ENCODE data around the gene ICE2.

ICE2 gene

DNA sequence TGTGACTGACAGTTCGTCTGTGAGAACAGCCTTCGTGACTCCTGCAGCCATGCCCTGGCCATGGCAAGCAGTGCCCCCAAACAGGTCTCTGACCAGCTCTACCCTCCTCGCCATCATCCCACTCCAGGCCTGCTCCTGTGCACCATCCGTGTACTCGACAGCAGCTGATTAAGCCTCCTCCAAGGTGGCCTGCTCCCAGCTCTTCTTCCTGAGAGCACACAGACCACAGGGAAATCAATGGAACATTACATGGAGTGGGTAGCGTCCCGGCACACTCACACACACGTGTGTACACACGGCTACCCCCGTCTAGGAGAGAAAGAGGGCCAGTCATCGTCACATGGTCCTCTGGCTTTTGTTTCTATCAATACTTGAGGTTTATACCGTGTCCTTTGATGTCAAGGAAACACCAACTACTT, 102.3 kb downstream of the ICE2 start:
- no peak for DNase-seq
- CTCF ChIA-PET, result interaction anchor here (1.0 kb wide), 1 partner anchor 13 kb away, joined by 3 read pairs; no protein-coding TSS in a partner anchor
- Mint-ChIP-seq H3K4me3 (no peak overlapping the region), H3K27ac (no peak overlapping the region), H3K27me3 (no peaks in the 10 kb centered on the region), H3K36me3 (peaks cover 38% of the 10 kb centered on the region), H3K9me3 (no peaks in the 10 kb centered on the region), H3K4me1 (no peaks in the 10 kb centered on the region)

DNA sequence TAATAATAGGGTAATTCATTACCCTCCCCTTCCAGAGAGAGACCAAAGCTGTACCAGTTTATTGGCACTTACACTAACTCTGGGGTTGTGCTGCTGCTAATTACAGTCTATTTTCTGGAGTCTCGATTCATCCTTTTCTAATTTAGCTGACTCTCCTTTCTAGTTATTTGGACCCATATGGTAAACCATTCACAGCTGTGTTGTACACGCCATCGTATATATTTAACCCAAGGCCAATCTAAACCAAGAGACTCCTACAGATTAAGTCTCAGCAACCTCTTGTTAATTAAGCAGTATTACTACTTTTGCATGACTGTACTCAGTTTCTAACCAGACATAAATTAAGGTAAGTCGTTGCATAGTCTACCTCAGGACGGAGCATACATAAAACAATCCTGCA, 103.6 kb downstream of the ICE2 start:
- H3K9me3 Mint-ChIP-seq, result no peaks in the 10 kb centered on the region
- no peaks in the 10 kb centered on the region for H3K27me3 Mint-ChIP-seq
- no peak for DNase-seq
- H3K4me3 Mint-ChIP-seq, result no peak overlapping the region
- H3K36me3 Mint-ChIP-seq, result peaks cover 39% of the 10 kb centered on the region
- CTCF ChIA-PET, result interaction anchor here (0.9 kb wide), 1 partner anchor 19 kb away, joined by 3 read pairs; no protein-coding TSS in a partner anchor
- H3K4me1 Mint-ChIP-seq, result no peaks in the 10 kb centered on the region
- no peak overlapping the region for H3K27ac Mint-ChIP-seq

DNA sequence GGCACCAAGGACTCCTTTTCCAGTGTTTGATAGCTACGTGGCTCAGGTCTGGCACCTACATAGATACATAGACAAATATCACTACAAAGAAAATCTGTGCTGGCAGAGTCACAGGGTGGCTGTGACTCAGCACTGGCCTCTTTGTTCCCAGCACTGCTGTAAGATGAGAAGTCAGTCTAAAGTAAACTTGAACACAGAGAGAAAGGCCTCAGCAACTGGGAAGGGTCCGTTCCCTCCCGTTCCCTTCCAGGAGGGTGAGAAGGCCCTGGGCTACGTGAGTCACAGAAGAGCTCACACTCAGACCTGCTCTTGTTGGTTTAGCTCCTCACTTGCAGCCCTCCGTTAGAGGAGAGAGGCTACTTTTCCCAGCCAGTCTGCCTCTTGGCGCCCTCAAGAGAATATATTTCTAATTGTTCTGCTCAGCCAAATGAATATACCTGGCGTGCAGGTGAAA, 104.3 kb downstream of the ICE2 start:
- CTCF ChIA-PET, result interaction anchor here (0.8 to 1.0 kb wide), 3 partner anchors 17 to 142 kb away, joined by 3 read pairs; no protein-coding TSS in a partner anchor
- Mint-ChIP-seq H3K4me1 (no peaks in the 10 kb centered on the region), H3K9me3 (no peaks in the 10 kb centered on the region), H3K27ac (no peak overlapping the region), H3K4me3 (no peak overlapping the region), H3K27me3 (no peaks in the 10 kb centered on the region), H3K36me3 (peaks cover 40% of the 10 kb centered on the region)
- DNase-seq, result no peak

DNA sequence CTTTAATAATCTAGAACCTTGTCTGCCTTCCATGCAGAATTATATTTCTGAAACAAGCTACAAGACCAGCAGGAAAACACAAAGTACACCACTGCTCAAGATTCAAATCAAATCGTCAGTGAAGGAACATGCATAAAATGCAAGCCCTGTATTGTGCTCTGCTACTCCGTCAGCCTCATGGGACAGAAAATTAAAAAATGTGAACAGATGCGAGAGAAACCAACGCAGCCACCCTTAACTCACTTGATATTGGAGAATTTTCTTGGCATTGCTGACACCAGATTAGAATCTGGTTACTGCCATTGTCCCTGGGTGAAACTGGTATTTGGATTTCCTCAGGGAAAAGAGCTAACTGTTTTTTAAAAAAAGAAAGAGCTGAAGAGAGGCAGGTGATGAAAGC, 104.7 kb downstream of the ICE2 start:
- no peak overlapping the region for H3K27ac Mint-ChIP-seq

DNA sequence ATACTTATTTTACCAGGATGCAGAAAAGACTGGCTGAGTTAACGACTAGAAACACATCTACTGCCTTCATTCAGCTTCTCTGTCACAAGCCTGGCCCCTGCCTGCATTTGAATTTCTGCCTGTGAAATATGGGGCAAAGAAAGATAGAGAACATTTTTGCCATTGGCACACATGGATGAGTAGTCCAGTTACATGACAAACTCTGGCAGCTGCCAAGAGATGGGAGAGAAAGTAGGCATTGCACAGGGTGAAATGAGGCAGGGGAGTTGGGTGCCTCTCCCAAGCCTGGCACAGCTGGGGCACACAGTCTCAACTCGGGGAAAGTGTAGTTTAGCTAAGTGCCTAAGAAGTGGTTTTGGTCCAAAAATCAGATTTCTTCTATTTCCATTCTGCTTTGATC, 105.2 kb downstream of the ICE2 start:
- Mint-ChIP-seq H3K4me3 (no peak overlapping the region), H3K36me3 (peaks cover 39% of the 10 kb centered on the region), H3K27me3 (no peaks in the 10 kb centered on the region), H3K9me3 (no peaks in the 10 kb centered on the region), H3K27ac (no peak overlapping the region), H3K4me1 (no peaks in the 10 kb centered on the region)
- DNase-seq, result no peak
- CTCF ChIA-PET, result interaction anchor here (0.8 to 1.0 kb wide), 2 partner anchors 16 to 143 kb away, joined by 3 read pairs; no protein-coding TSS in a partner anchor

More for the DNA sequence above, 104.7 kb downstream of the ICE2 start:
- Mint-ChIP-seq H3K9me3 (no peaks in the 10 kb centered on the region), H3K27me3 (no peaks in the 10 kb centered on the region), H3K4me3 (no peak overlapping the region), H3K36me3 (peaks cover 38% of the 10 kb centered on the region), H3K4me1 (no peaks in the 10 kb centered on the region)
- CTCF ChIA-PET, result interaction anchor here (0.8 to 1.0 kb wide), 2 partner anchors 16 to 142 kb away, joined by 3 read pairs; no protein-coding TSS in a partner anchor
- DNase-seq, result no peak

DNA sequence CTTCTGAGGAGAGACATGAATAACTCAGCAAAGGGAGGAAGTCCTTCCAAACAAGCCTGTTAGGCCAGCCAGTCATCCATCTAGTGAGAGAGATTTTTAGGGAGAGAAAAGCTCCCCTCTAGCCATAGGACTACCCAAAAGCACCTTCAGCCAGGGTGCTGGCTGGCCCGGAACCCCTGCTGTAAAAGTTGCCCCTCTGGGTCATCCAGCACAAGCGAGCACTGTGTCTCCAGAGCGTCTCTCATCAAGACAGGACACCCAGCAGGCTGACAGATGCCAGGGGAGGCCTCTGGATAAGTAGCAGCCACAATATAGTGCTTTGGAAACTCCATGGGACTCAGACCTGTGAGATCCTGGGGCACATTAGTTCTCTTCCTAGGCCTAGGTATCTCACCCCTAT, 105.6 kb downstream of the ICE2 start:
- no peaks in the 10 kb centered on the region for H3K4me1 Mint-ChIP-seq
- DNase-seq, result no peak
- H3K27me3 Mint-ChIP-seq, result no peaks in the 10 kb centered on the region
- peaks cover 42% of the 10 kb centered on the region for H3K36me3 Mint-ChIP-seq
- CTCF ChIA-PET, result interaction anchor here (1.4 kb wide), 1 partner anchor 11 kb away, joined by 4 read pairs; no protein-coding TSS in a partner anchor
- no peak overlapping the region for H3K27ac Mint-ChIP-seq
- H3K9me3 Mint-ChIP-seq, result no peaks in the 10 kb centered on the region
- no peak overlapping the region for H3K4me3 Mint-ChIP-seq

DNA sequence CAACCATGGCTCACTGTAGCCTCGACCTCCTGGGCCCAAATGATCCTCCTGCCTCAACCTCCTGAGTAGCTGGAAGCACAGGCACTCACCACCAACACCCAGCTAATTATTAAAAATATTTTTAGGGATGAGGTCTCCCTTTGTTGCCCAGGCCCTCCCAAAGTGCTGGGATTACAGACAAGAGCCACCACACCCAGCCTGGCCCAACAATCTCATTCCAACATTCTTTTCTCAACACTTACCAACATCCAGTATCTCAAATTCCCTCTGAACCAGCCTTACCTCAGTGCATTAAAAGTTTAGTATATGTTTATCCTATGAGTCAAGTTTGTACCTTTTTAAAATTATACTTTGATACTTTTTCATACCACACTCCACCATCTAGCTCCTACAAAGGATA, 106.2 kb downstream of the ICE2 start:
- Mint-ChIP-seq H3K27me3 (no peaks in the 10 kb centered on the region), H3K4me1 (no peaks in the 10 kb centered on the region), H3K4me3 (no peak overlapping the region), H3K9me3 (no peaks in the 10 kb centered on the region), H3K27ac (no peak overlapping the region), H3K36me3 (peaks cover 44% of the 10 kb centered on the region)
- DNase-seq, result no peak
- CTCF ChIA-PET, result interaction anchor here (1.4 kb wide), 1 partner anchor 10 kb away, joined by 4 read pairs; no protein-coding TSS in a partner anchor

DNA sequence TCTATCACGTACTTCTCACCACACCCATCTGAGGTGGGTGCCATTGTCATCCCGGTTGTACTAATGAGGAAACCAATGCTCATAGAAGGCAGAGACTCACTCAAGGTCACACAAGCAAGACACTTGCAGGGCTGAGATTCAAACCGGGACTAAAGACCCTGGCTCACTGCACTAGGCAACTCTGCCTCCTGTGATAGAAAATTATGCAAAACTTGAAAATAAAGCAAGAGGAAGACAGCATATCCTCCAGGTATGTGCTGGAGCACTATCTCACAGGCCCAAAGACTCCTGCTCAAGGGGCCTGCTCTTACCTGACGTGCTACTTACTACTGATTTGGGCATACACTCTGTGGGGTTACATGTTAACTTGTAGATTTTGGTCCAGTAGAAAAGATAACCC, 106.7 kb downstream of the ICE2 start:
- no peaks in the 10 kb centered on the region for H3K9me3 Mint-ChIP-seq
- no peak overlapping the region for H3K27ac Mint-ChIP-seq
- H3K27me3 Mint-ChIP-seq, result no peaks in the 10 kb centered on the region
- peaks cover 43% of the 10 kb centered on the region for H3K36me3 Mint-ChIP-seq
- no peak for DNase-seq
- CTCF ChIA-PET, result interaction anchor here (1.4 kb wide), 1 partner anchor 9 kb away, joined by 4 read pairs; no protein-coding TSS in a partner anchor
- H3K4me1 Mint-ChIP-seq, result no peaks in the 10 kb centered on the region
- H3K4me3 Mint-ChIP-seq, result no peak overlapping the region

DNA sequence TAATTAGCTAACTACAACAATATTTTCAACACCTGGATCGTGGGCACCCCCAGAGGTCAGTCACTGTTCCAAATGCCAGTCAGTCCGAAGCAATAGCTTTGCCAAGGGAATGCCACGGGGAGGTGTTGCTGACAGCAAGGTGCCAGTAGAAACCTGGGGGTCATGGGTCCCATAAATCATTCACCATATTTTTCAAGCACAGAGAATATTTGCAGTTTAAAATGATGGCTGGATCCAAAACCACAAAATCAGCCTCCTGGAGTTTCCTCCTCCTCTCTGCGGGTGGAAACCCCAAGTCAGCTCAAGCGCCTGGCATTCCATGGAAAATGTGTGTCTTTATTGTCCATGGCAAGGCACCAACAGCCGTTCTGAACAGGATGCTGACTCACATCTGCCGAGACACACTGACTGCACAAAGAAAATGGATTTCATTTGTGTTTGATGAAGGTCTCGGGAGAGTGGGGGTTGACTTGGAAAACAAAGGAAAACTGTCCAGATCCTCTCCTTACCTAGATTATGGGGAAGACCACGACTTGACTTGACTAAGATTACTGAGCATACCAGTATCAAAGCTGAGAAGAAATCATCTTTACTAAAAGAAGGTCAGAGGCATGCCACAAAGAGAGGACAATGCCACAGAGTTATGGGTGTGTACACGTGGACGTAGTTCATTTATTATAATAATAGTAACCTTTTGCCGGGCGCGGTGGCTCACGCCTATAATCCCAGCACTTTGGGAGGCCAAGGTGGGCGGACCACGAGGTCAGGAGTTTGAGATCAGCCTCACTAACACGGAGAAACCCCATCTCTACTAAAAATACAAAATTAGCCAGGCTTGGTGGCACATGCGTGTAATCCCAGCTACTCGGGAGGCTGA, 107.5 kb downstream of the ICE2 start:
- CTCF ChIA-PET, result no interaction called here
- no peak for DNase-seq
- Mint-ChIP-seq H3K27ac (no peak overlapping the region), H3K4me1 (no peaks in the 10 kb centered on the region), H3K4me3 (no peak overlapping the region), H3K27me3 (no peaks in the 10 kb centered on the region), H3K9me3 (no peaks in the 10 kb centered on the region), H3K36me3 (peaks cover 40% of the 10 kb centered on the region)

DNA sequence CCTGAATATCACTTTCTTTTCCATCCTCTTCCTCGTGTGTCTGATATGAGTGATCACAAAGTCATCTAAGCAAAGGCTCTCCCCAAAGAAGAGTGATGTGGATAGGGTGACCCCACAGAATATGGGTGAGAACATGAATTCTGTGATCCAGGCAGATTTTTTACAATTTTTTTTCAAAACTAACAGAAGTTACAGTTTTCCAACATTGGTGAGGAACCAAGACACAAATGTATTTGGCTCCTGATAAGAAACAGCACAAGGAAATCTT, 108.1 kb downstream of the ICE2 start:
- CTCF ChIA-PET, result no interaction called here
- Mint-ChIP-seq H3K4me3 (no peak overlapping the region), H3K27ac (no peak overlapping the region), H3K4me1 (no peaks in the 10 kb centered on the region), H3K36me3 (peaks cover 35% of the 10 kb centered on the region), H3K27me3 (no peaks in the 10 kb centered on the region), H3K9me3 (no peaks in the 10 kb centered on the region)
- DNase-seq, result no peak

DNA sequence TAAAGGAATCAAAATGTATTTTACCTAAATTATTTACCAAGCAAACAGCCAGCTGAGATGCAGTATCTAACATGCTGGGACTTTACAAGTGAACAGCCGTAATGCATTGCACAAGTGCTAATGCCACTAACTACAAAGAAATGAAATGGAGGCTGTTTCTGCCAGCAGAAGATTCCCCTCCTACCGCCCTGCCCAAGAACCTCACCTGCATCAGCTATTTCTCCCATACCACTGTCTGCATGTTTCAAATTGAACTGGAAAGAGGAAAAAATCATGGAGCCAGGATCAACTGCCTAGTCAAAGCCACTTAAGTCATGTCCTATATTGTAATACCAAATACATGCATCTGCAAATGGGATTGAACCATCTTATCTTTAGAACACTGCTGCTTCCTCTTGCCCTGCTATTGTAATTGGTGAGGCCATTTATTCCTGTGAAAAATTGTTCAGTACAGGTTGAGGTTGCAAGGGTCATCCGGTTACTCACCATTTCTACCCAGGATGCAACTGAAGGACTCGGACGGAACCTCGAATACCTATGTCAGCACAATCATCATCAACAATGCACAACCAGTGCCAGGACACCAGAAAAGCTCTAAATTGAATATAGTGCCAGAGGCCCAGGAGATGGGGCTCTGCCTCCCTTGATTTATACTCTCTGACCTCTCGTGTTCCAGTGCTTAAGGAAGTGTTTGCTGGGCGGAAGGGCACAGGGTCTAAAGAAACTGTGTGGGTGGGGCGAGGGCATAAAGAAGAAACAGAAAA, 108.7 kb downstream of the ICE2 start:
- H3K4me1 Mint-ChIP-seq, result peaks cover 1% of the 10 kb centered on the region

DNA sequence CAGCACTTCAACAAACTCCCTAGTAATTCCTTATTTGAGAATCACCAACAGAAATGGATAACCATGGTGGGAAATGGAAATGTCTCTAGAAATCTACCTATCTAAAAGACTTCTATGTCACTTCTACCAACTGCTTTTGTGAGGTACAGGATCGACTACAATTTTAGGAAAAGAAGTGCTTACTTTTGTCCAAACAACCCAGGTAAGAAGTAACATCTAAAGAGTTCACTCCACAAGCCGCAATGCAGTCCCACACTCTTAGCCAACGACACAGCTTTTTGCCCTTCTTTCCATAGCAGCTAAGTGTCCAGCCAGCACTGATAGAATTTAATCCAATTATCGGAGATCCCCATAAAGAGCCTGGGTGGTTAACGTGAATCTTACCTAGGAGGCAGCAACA, 109.2 kb downstream of the ICE2 start:
- peaks cover 33% of the 10 kb centered on the region for H3K36me3 Mint-ChIP-seq
- CTCF ChIA-PET, result no interaction called here
- no peak overlapping the region for H3K27ac Mint-ChIP-seq

More for the DNA sequence above, 108.7 kb downstream of the ICE2 start:
- DNase-seq, result no peak
- H3K36me3 Mint-ChIP-seq, result peaks cover 34% of the 10 kb centered on the region
- no peak overlapping the region for H3K27ac Mint-ChIP-seq
- CTCF ChIA-PET, result no interaction called here
- no peaks in the 10 kb centered on the region for H3K9me3 Mint-ChIP-seq
- H3K4me3 Mint-ChIP-seq, result no peak overlapping the region
- H3K27me3 Mint-ChIP-seq, result no peaks in the 10 kb centered on the region

More for the DNA sequence above, 109.2 kb downstream of the ICE2 start:
- no peak for DNase-seq
- Mint-ChIP-seq H3K27me3 (no peaks in the 10 kb centered on the region), H3K4me3 (no peak overlapping the region), H3K9me3 (no peaks in the 10 kb centered on the region), H3K4me1 (peaks cover 2% of the 10 kb centered on the region)
